GM18861 (cell line): Measurements from ENCODE around the gene RDX.
"Not testable (repeated sequence)": the region's sequence is repeated elsewhere in the genome, so short reads cannot be mapped to it uniquely, and the experiment has no call there.

Source experiments
- ATAC-seq: cut with Tn5 transposase; IDR thresholded peaks from one replicate; pipeline ENCODE4 v1.9.1; 2021; ENCODE audit not compliant: unreplicated experiment

RDX gene

DNA sequence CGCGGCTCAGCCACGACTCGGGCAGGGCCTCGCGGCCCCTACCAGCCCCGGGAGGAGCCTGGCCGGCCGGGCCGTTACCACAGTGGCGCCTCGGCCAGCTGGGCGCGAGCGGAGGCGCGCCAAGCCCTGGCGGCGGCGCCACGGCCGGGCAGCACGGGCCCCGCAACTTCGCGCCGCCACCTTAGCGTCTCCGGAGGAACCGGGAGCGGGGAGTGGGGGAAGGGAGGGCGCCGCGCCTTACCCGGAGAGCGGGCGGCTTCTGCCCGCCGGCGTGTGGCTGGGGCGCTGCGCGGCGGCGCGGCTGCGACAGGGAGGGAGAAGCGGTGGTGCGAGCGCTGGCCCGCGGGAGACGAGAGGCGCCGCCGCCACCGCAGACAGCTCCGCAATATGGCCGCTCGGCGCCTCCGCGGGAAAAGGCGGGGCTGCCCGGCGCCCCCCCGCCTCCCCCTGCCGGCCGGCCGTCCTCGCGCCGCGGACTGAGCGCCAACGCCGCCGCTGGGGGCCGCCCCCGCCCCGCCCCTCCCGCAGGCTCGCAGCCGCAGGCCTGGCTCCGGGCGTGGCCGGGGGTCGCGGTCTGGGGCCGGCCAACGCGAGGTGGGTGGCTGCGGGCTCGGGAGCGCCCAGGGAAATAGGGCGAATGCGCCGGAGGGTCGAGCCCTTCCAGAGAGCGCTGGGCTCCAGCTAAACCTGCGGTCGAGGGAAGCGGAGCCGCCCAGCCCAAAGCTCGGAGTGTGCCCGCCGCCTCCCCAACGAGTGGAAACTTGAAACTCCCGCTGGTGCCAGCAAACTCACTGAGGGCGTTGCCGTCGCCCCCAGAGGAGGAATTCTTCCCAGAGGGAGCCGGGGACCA, at the start of gene RDX:
RDX (minus strand) TSS at position 389 of the 850 bp plus-strand sequence. CDS start 16,922 bp downstream, outside the sequence.
- peak; percentile 56 for ATAC-seq

DNA sequence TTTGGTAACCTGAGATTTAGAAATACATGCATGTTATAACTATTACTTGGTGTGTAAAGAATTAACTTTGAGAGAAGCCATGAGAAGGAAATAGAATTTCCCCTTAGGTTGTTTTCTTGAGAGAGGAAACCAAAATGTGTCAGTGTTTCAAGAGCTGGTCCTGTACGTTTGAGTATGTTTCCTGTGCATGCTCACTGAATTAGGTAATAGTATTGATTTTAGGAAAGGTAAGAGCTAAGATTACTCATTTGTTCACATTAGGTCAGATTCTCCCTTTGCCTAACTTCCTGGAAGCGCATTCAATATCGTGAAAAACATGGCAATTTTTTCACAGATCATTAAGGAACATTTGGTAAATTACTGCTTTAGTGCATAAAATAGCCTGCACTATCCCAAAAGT, 49.3 kb upstream of the RDX start:
- peak; percentile 44 for ATAC-seq

DNA sequence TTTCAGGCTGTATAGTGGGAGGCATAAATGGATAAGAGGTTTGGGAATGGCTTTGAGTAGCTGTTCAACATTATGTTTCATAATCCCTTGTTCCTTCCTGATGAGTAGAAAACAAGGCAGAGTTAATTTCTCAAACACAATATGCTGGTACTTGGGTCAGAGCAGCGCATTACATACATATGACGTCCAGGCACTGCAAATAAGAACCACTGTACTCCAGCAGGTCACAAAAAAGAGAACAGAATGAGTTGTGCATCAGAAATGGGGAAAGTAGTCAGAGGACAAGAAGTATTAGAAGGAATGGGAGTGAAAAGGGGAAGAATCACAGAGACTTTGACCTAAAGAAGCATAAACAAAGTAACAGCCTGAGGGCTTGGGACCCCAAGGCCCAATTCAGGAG, 44.0 kb upstream of the RDX start:
- no peak for ATAC-seq

DNA sequence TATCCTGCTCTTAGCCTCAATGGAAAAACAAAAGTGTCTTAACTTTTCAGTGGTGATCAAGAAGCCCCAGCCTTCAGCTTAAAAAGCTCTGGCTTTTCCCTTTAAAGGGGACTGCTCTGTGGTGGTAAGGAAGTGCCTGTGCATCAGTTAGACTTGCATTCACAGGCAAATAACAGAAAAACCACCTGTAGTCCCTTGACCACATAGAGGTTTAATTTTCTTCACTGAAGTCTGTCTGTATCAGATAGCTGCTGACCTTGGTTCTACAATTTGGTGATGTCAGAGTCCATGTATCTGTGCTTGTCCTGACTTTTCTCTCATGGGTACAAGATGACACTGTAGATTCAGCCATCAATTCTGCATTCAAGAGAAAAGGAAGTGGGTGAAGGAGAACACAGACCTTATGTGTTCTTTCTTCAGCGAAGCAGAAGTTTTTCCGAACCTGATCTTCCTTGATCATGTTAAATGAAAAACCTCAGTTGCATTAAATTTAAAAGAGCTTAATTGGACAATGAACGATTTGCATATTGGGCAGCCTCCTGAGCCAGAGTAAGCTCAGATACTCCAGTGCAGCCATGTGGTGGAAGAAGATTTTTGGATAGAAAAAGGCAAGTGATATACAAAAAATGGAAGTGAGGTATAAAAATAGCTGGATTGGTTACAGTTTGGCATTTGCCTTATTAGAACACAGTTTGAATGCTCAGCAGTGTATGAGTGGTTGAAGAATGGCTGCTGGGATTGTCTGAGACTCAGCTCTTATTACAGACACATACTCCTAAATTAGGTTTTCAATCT, 43.2 kb upstream of the RDX start:
- peak; percentile 44 for ATAC-seq

DNA sequence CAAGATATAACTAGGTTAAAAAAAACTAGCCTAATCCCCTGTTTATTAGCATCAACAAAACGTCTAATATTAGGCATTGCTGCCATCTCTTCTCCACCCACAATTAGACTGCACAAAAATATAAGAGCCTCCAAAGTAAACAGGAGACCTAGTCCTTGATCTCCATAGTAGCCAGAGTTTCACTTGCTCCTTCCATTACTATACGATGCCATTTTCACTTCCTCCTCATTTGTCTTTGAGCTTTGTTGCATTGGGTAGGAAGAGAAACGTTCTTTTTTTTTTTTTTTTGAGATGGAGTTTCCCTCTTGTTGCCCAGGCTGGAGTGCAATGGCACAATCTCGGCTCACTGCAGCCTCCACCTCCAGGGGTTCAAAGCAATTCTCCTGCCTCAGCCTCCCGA, 42.3 kb upstream of the RDX start:
- peak; percentile 39 for ATAC-seq

- no peak for ATAC-seq
Measured at GRCh38 chr11:110337570-110338193, 41.3 kb upstream of the RDX start.

DNA sequence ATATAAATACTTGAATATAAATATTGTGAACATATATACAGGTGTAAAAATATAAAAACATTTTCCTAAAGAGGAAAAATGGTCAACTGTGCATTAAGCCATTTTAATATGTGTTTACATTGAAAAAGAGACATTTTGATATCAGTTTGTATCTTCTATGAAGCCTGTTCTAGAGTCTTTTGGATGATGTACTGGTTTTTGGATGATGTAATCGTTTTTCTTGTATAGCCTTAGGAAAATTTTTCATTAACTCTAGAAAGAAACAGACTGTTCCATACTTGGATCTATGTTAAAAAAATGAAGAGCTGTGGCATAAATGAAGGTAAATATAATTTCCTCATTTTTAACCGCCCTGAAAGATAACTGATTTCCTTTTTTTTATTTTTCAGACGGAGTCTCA, 39.6 kb upstream of the RDX start:
- ATAC-seq, result no peak

- ATAC-seq, result no peak
Measured at GRCh38 chr11:110335358-110335757, 38.9 kb upstream of the RDX start.

DNA sequence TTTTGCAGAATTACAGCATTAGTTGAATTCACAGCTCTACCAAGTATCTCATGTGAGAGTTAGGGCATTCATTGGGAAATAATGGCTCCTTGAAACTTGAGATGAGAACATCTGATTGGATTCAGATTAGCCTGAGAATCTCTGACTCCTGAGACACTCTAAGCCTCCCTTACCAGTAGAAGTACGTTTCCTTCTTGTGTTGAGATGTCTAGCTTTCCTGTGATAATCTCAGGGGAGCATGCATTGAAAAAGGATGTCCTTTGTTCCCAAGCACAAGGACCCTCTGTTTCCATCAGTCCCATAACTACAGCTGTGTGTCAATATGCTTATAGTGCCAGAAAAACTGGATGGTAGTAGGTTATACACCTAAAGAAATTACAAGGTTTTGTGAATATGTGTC, 35.2 kb upstream of the RDX start:
- no peak for ATAC-seq

GRCh38 chr11:110329445-110329844, 33.0 kb upstream of the RDX start:
- no peak for ATAC-seq

DNA sequence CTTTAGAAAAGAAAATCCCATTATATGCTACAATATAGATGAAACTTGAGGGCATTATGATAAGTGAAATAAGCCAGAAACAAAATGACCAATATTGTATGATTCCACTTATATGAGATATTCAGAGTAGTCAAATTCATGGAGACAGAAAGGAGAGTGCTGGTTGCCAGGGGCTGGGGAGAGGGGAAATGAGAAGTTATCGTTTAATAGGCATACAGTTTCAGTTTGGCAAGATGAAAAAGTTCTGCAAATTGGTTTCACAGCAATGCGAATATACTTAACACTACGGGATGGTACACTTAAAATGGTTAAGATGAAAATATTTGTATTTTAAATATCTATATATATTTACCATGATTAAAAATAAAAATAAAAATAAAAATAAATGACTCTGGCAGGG, 31.1 kb upstream of the RDX start:
- no peak for ATAC-seq

GRCh38 chr11:110323786-110324185, 27.4 kb upstream of the RDX start:
- no peak for ATAC-seq

GRCh38 chr11:110319501-110319900, 23.1 kb upstream of the RDX start:
- no peak for ATAC-seq

- no peak for ATAC-seq
Measured at GRCh38 chr11:110318638-110319404, 22.4 kb upstream of the RDX start.

DNA sequence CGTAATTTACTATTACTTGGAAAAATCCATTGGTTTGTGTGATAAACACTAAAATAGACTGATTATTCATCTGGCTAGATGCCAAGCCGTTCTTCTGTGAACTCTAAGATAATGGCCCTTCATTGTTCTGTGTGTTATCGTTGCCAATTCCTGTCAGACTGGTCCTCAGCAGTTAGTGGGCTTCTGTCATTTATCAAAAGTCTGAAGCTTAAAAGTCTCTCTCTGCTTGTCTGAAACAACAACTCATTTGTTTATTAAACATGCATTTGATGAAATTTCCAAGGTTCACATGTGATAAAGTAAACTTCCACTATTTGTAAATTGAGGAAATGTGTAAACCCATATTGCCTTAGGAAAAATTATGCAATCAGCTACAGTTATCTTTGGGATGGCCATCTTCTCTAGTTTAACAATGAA, 21.1 kb upstream of the RDX start:
- no peak for ATAC-seq

DNA sequence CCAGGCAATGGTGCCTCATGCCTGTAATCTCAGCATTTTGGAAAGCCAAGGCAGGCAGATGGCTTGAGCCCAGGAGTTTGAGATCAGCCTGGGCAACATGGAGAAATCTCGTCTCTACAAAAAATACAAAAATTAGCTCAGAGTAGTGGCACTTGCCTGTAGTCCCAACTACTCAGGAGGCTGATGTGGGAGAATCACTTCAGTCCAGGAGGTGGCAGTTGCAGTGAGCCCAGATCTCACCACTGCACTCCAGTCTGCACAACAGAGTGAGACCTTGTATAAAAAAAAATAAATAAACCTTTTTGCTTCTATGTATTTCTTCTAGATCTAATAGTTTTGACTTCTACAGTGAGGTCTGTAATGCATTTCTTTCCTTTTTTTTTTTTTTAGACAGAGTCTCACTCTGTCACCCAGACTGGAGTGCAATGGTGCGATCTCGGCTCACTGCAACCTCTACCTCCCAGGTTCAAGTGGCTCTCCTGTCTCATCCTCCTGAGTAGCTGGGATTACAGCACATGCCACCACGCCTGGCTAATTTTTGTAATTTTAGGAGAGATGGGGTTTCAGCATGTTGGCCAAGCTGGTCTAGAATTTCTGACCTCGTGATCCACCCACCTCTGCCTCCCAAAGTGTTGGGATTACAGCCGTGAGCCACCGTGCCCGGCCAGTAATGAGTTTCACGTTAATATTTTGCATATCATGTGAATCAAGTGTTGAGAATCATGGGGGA, 18.1 kb upstream of the RDX start:
- no peak for ATAC-seq

GRCh38 chr11:110312670-110313069, 16.3 kb upstream of the RDX start:
- ATAC-seq, result no peak

DNA sequence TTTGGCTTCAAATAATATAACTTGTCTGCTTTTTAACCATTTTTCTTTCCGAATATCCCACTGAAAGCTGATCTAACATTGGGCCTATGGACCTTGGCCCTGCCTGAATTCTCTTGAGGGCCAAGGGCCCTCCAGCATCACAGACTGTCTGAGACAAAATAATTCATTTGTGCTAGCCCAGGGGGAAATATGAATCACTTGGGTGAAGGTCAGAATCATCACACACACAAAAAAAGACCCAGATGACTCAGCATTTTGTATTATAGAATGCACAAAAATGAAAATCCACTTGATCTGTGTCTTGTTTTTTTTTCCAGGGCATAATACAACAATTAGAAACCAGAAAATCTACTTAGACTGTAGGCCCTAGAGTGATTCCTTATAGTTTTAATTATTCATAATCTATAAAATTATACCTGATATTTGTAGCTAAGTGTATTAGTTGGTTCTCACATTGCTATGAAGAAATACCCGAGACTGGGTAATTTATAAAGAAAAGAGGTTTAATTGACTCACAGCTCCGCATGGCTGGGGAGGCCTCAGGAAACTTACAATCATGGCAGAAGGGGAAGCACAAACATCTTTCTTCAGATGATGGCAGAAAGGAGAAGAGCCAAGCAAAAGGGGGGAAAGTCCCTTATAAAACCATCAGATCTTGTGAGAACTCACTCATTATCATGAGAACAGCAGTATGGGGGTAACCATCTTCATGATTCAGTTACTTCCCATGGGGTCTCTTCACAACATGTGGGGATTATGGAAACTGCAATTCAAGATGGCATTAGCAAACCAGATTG, 15.6 kb upstream of the RDX start:
- peak; percentile 61 for ATAC-seq

GRCh38 chr11:110308071-110308470, 11.7 kb upstream of the RDX start:
- ATAC-seq, result no peak

DNA sequence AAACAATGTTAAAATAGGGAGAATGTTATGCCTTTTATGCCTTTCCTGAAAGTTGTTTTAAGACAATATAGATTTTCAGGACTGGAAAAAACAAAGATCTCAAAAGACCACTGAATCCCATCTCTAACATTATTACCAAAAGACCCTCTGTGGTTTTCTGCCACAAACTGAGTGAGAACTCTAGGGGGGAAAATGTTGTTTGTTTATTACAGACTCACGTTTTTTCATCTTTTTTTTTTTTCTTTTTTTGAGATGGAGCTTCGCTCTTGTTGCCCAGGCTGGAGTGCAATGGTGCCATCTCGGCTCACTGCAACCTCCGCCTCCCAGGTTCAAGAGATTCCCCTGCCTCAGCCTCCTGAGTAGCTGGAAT, 9.6 kb upstream of the RDX start:
- ATAC-seq, result not testable (repeated sequence)
